Sigmoid colon (tissue), 7 donors: ENCODE results near the gene SPINK5. TPM values are rescaled to one million over a fixed set of nuclear protein-coding genes. Genes with fewer than 3 reads are reported as not detected.

Source experiments
- DNase-seq: peaks from one replicate; pipeline ENCODE4 v3.0.0-alpha.2; 2019
- H3K27ac ChIP-seq, 4 donors: fragments of 200-600 bp; sonication (generic); one replicate each; pipeline ENCODE4 v1.5.1; 2016 to 2019; ENCODE audit warnings: mild to moderate bottlenecking in 1 of 4
- H3K27me3 ChIP-seq, 3 donors: fragments of 200-600 bp; sonication (generic); one replicate each; pipeline ENCODE4 v1.5.1; 2019; ENCODE audit warnings: mild to moderate bottlenecking in 1 of 3
- H3K36me3 ChIP-seq, 4 donors: fragments of 200-600 bp; sonication (generic); one replicate each; pipeline ENCODE4 v1.5.1; 2016 to 2019
- H3K4me1 ChIP-seq, 4 donors: fragments of 200-600 bp; sonication (generic); one replicate each; pipeline ENCODE4 v1.5.1; 2017 to 2019
- H3K4me3 ChIP-seq, 4 donors: fragments of 200-600 bp; sonication (generic); one replicate each; pipeline ENCODE4 v1.5.1; 2017 to 2019; ENCODE audit warnings: mild to moderate bottlenecking in 2 of 4, moderate library complexity in 1 of 4
- H3K9me3 ChIP-seq, 4 donors: fragments of 200-600 bp in 3 of 4; sonication (generic) in 3 of 4; one replicate each; pipeline versions ENCODE4 v1.5.1 to v1.6.1; 2013 to 2019
- EP300 ChIP-seq, 4 donors: sonication (generic); formaldehyde crosslinking; IDR thresholded peaks; one replicate each; pipeline ENCODE4 v1.6.1; 2017; ENCODE audit warnings: antibody characterized with exemption in 4 of 4
- POLR2A ChIP-seq, 2 donors: fragments of 450-650 bp; IDR thresholded peaks; one replicate each; pipeline ENCODE4 v1.6.1; 2016; ENCODE audit warnings: antibody characterized with exemption in 2 of 2, mild to moderate bottlenecking in 2 of 2, moderate library complexity in 2 of 2
- POLR2AphosphoS5 ChIP-seq, 4 donors: sonication (generic); formaldehyde crosslinking; IDR thresholded peaks; one replicate each; pipeline ENCODE4 v1.6.1; 2017; ENCODE audit warnings: antibody characterized with exemption in 4 of 4
- WGBS, 2 donors: extraction: QIAGEN DNeasy Blood & Tissue Kit; methylation state at CpG; one replicate each; pipeline ENCODE4 v1.1.7; 2013; 5-methylcytosine and 5-hydroxymethylcytosine counted together
- intact Hi-C: fragments of 100-400 bp; cut with DNase I; formaldehyde crosslinking; loops from one replicate; pipeline ENCODE4 v1.15.1; 2023
- polyA plus RNA-seq, 3 donors: library from polyadenylated mRNA; stranded (reverse); fragments of 200-250 nt; gene quantifications; one replicate each; pipeline ENCODE4 v1.2.3, GENCODE V29; 2013
- total RNA-seq, 4 donors: library from RNA; depleted of rRNA; stranded (reverse); fragments of >200 nt; gene quantifications; one replicate each; pipeline ENCODE4 v1.1.0, GENCODE V29; 2016
- TF ChIP-seq, protein P1 (sequence below), 4 experiments: fragments of 450-650 bp in 3 of 4; fragments of 200-600 bp in 1 of 4; IDR thresholded peaks; one replicate each; pipeline ENCODE4 v1.5.1; 2016 to 2019; ENCODE audit warnings: antibody characterized with exemption in 4 of 4, mild to moderate bottlenecking in 3 of 4, moderate library complexity in 2 of 4
- donor health status: healthy with polysubstance abuse.
- donor health status: Bipolar disorder and iron deficiency.
- donor health status: healthy.

The SPINK5 gene
- total and polyA plus RNA-seq, 7 donors, result 0.28 to 20.0 (median 16.9) TPM; not detected in 2

DNA sequence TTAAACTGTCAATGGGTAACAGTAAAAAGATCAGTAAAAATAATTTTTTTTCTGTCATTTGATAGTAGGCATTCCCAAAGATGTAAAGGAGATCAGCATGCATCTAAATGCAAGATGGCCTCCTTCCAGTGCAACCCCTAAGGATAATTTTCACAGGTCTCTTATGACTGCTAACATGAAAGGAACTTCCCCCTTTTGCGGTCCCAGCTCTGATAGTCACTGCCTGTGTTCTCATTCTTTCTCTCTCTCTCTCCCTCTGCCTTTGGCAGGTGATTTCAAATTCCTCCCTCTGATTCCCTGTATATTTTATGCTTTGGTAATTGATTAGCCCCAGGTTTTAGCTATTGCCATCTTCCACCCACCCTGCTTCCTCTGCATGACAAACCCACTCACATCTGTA lies 113.4 kb downstream of the SPINK5 start:
- 53 to 79% methylated on average over 1 of the region's 1 CpG for WGBS, 2 donors
- Histone ChIP-seq H3K27me3 (no peaks in the 10 kb centered on the region), H3K36me3 (no peaks in the 10 kb centered on the region), H3K9me3 (no peaks in the 10 kb centered on the region), H3K4me1 (peaks cover 0 to 11% (median 2%) of the 10 kb centered on the region in 4 donors), H3K27ac (no peak overlapping the region), H3K4me3 (no peak overlapping the region)
- TF ChIP-seq EP300 (IDR thresholded peaks at IDR 0.05), result no peak
- TF ChIP-seq, protein P1, sequence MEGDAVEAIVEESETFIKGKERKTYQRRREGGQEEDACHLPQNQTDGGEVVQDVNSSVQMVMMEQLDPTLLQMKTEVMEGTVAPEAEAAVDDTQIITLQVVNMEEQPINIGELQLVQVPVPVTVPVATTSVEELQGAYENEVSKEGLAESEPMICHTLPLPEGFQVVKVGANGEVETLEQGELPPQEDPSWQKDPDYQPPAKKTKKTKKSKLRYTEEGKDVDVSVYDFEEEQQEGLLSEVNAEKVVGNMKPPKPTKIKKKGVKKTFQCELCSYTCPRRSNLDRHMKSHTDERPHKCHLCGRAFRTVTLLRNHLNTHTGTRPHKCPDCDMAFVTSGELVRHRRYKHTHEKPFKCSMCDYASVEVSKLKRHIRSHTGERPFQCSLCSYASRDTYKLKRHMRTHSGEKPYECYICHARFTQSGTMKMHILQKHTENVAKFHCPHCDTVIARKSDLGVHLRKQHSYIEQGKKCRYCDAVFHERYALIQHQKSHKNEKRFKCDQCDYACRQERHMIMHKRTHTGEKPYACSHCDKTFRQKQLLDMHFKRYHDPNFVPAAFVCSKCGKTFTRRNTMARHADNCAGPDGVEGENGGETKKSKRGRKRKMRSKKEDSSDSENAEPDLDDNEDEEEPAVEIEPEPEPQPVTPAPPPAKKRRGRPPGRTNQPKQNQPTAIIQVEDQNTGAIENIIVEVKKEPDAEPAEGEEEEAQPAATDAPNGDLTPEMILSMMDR (IDR thresholded peaks at IDR 0.05), result no peak
- no peak for TF ChIP-seq POLR2A (IDR thresholded peaks at IDR 0.05)
- TF ChIP-seq POLR2AphosphoS5 (IDR thresholded peaks at IDR 0.05), result no peak
- DNase-seq, result no peak
- intact Hi-C loops, result loop anchor here (5.0 to 10.0 kb wide), 2 partner anchors 265 to 858 kb away; no protein-coding TSS in a partner anchor

DNA sequence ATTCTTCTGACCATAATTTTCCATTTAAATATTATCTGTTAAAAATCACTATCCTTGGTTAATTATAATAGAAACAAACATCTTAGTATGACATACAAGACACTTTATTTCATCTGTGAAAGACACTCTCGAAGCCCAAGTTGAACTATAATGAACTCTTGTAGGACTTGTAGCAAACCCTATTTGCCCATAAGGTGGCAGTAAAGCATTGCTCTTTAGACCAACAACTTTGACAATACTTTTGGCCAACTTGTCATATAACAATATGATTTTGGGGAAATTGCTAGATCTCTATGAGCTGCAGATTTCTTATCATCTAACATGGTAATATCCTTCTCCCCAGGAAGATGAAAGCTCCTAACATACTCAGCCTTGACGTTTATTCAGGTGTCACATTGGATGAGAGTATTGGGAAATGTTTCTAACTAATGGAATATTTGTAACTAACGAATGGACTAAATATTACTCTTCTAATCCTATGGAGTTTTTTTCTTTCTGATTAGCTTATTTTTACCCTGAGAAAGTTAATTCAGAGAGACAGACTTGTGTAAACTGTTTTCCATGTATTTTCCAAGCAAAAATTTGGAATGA lies 115.5 kb downstream of the SPINK5 start:
- Histone ChIP-seq H3K4me1 (peaks cover 0 to 11% (median 2%) of the 10 kb centered on the region in 4 donors), H3K4me3 (no peak overlapping the region), H3K27ac (no peak overlapping the region), H3K27me3 (no peaks in the 10 kb centered on the region), H3K9me3 (no peaks in the 10 kb centered on the region), H3K36me3 (no peaks in the 10 kb centered on the region)
- TF ChIP-seq POLR2A (IDR thresholded peaks at IDR 0.05) (no peak), POLR2AphosphoS5 (IDR thresholded peaks at IDR 0.05) (no peak)
- TF ChIP-seq, protein P1 (IDR thresholded peaks at IDR 0.05), result peak; percentile 42 to 73 (median 54)
- WGBS, 2 donors, result 37 to 39% methylated on average over 3 of the region's 3 CpGs
- DNase-seq, result no peak
- intact Hi-C loops, result loop anchor here (1.0 to 10.0 kb wide), 4 partner anchors 195 to 855 kb away; no protein-coding TSS in a partner anchor

DNA sequence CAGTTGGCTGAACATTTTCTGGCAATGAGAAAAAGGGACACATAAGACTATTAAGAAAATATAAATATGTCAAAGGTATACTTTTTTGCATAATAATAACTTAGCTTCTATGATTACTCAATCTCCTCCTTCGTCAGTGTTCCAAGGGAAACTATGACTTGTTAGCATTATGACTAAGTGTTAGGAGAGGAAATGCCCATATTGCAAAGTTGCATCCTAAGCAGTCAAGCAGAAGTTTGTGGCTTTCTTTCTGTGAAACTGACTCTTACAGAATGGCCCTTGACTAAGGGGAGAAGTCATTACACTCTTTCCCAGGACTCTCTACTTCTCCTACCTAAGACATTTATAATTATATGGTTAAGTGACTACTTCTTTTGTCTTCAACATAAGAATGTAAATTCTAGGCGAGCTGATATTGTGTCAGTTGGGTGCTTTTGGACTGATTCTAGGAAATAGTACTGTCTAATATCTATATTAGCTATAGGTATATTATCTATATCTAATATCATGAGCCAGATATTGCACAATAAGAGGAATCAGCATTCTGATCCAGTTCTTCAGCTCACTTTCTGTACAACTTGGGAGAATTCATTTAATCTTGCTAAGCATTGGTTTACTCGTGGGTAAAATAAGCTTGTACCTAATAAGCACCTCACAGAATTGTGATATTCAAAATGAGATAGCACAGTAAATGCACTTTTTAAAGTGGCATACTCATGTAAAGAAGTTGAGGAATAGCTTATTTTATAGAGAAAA lies 122.6 kb downstream of the SPINK5 start:
- intact Hi-C loops, result no loop called here
- DNase-seq, result no peak
- TF ChIP-seq, protein P1 (IDR thresholded peaks at IDR 0.05), result no peak
- TF ChIP-seq POLR2AphosphoS5 (IDR thresholded peaks at IDR 0.05) (peak in 1 of 4 donors; percentile 34), POLR2A (IDR thresholded peaks at IDR 0.05) (no peak), EP300 (IDR thresholded peaks at IDR 0.05) (no peak)
- H3K4me3 ChIP-seq, result no peak overlapping the region
- 63 to 77% methylated on average over 3 of the region's 3 CpGs for WGBS, 2 donors
- no peaks in the 10 kb centered on the region for H3K36me3 ChIP-seq
- H3K9me3 ChIP-seq, result no peaks in the 10 kb centered on the region
- no peak overlapping the region for H3K27ac ChIP-seq
- no peaks in the 10 kb centered on the region for H3K27me3 ChIP-seq
- H3K4me1 ChIP-seq, result peaks cover 0 to 3% (median 0%) of the 10 kb centered on the region in 4 donors

Other genes starting within 250 kb of the SPINK5 start
- gene SPINK1, start 232.3 kb upstream of the SPINK5 start, total RNA-seq, result 1 to 10 TPM in 1 of 4 donors, not detected in 3; 4.6 TPM
- 100 to 1,000 TPM; 164 to 537 (median 283) TPM for gene SPINK1, start 232.3 kb upstream of the SPINK5 start, polyA plus RNA-seq
- gene SCGB3A2, start 185.3 kb upstream of the SPINK5 start, total RNA-seq, result not detected
- 1 to 10 TPM in 1 of 3 donors, not detected in 2; 3.6 TPM for gene SCGB3A2, start 185.3 kb upstream of the SPINK5 start, polyA plus RNA-seq
- gene C5orf46, start 157.4 kb upstream of the SPINK5 start, total RNA-seq, result not detected
- not detected for gene C5orf46, start 157.4 kb upstream of the SPINK5 start, polyA plus RNA-seq
- gene SPINK14, start 104.6 kb downstream of the SPINK5 start, total RNA-seq, result not detected
- not detected for gene SPINK14, start 104.6 kb downstream of the SPINK5 start, polyA plus RNA-seq
- 1 to 10 TPM in 1 of 4 donors, under 1 TPM in 1, not detected in 2; 0.99 to 1.9 TPM for gene SPINK6, start 139.1 kb downstream of the SPINK5 start, total RNA-seq
- under 1 TPM in 1 of 3 donors, not detected in 2; 0.86 TPM for gene SPINK6, start 139.1 kb downstream of the SPINK5 start, polyA plus RNA-seq
- gene MARCOL, start 174.5 kb downstream of the SPINK5 start, total RNA-seq, result 1 to 10 TPM in 1 of 4 donors, not detected in 3; 1.8 TPM
- not detected for gene MARCOL, start 174.5 kb downstream of the SPINK5 start, polyA plus RNA-seq
- gene SPINK13, start 204.8 kb downstream of the SPINK5 start, total RNA-seq, result under 1 TPM in 1 of 4 donors, not detected in 3; 0.33 TPM
- gene SPINK13, start 204.8 kb downstream of the SPINK5 start, polyA plus RNA-seq, result under 1 TPM in 1 of 3 donors, not detected in 2; 0.45 TPM
- not detected for gene SPINK7, start 248.4 kb downstream of the SPINK5 start, total RNA-seq
- gene SPINK7, start 248.4 kb downstream of the SPINK5 start, polyA plus RNA-seq, result under 1 TPM in 1 of 3 donors, not detected in 2; 0.42 TPM